ENCODE results near the gene ANXA4.

The ANXA4 gene

GRCh38 chr2:69843993-69844392 lies 102.1 kb downstream of the ANXA4 start:
- no peak for DNase-seq (ENCODE audit: low read depth in 2 of 3, low spot score in 2 of 3)

GRCh38 chr2:69844560-69844959 lies 102.6 kb downstream of the ANXA4 start:
- no peak for DNase-seq (ENCODE audit: low read depth in 2 of 3, low spot score in 2 of 3)

DNA sequence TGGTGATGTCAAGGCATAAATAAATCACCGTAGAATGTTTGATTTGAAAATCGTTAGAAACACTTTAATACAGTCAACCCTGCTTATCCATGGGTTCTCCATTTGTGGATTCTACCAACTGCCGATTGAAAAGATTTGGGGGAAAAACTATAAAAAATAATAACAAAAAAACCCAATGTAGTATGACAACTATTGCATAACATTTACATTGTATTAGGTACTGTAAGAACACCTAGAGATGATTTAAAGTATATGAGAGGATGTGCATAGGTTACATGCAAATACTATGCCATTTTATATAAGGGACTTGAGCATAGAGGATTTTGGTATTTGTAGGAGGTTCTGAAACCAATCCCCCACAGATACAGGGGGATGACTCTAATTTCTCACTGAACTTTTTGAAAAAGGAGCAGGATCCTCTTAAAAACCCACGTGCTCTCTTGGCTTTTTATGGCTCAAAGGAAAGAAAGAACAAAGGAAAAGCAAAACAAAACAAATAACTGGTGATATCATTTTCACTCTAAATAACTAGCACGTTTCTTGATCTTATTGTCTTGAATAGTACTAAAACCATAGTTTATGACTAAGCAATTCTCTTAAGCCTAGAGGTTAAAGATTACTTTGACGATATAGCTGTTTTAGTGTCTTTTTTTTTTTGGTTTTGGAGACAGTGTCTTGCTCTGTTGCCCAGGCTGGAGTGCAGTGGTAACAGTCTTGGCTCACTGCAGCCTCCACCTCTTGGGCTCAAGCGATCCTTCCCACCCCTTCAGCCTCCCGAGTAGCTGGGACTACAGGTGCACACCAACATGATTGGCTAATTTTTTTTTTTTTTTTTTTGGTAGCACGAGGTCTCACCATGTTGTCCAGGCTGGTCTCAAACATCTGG lies 104.5 kb downstream of the ANXA4 start:
- DNase-seq (ENCODE audit: low read depth in 2 of 3, low spot score in 2 of 3) = no peak

DNA sequence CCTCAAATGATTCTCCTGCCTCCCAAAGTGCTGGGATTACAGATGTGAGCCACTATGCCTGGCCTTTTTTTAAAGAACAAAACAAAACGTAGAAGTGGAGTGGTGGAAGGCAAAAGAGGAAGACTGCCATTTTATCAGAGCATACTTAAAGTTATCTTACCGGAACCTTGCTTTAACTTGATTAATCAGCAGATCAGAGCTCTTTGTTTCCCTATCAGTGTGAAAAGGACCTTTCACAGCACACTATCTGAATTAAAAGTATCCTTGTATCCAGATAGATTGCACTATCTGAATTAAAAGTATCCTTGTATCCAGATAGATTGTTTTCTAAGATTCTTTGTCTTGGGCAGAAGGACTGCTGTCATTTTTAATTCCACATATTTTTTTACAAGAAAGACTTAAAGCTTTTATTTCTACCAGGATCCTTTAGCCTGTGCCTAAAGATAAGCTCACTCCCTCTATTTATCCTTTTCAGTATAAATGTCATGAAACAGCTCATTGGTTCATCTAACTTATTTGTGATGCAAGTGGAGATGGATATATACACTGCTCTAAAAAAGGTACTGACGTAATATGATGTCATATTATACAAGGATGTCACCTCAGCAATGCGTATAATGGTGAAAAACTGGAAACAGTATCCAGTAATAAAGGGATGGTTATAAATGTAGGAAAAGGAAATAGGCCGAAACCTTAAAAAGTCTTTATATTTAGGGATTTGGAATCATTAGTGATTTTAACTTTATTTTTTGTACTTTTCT lies 105.3 kb downstream of the ANXA4 start:
- DNase-seq (ENCODE audit: low read depth in 2 of 3, low spot score in 2 of 3) = no peak

GRCh38 chr2:69848186-69848790 lies 106.4 kb downstream of the ANXA4 start:
- DNase-seq (ENCODE audit: low read depth in 2 of 3, low spot score in 2 of 3) = no peak

- DNase-seq (ENCODE audit: low read depth in 2 of 3, low spot score in 2 of 3) = no peak
Observed at GRCh38 chr2:69858261-69858660, 116.3 kb downstream of the ANXA4 start.

- no peak for DNase-seq (ENCODE audit: low read depth in 2 of 3, low spot score in 2 of 3)
Observed at GRCh38 chr2:69863298-69863697, 121.4 kb downstream of the ANXA4 start.

Measured in activated CD8-positive, alpha-beta memory T cell treated with anti-CD3 and anti-CD28 coated beads for 48 hours (primary cell).